ENCODE data around the gene FAM47E. TPM values are rescaled to one million over a fixed set of nuclear protein-coding genes. Genes with fewer than 3 reads are reported as not detected.

Gene FAM47E
- total and polyA plus RNA-seq, 2 of the 8 experiments (the other 6 are each of a cell fraction or from before 2014, with no cell fraction given): 1.3 to 1.4 TPM

GRCh38 chr4:76256032-76256431 lies 4.5 kb downstream of the FAM47E start:
- ChIA-PET CTCF (ENCODE audit: partially characterized antibody) (no interaction called here), POLR2A (ENCODE audit: partially characterized antibody) (no interaction called here)
- H3K9me3 ChIP-seq (ENCODE audit: insufficient read depth in 2 of 2, low read depth in 1 of 2, low read length in 1 of 2): no peaks in the 10 kb centered on the region
- no peaks in the 10 kb centered on the region for H4K20me1 ChIP-seq (replicated peaks in 1 of 2; ENCODE audit: control insufficient read depth in 1 of 2, insufficient read depth in 2 of 2, low read length in 2 of 2)
- no peak overlapping the region for H4K91ac ChIP-seq (replicated peaks; ENCODE audit: insufficient read length, low read length)
- H3K79me1 ChIP-seq (ENCODE audit: low read depth, low read length): no peaks in the 10 kb centered on the region
- no peak overlapping the region for H3K4me3 ChIP-seq (ENCODE audit: extremely low read depth in 1 of 4, insufficient read depth in 2 of 4, low read depth in 3 of 4, low read length in 4 of 4)
- no peak overlapping the region for H3K23ac ChIP-seq (ENCODE audit: insufficient read length)
- no peak overlapping the region for H2BK12ac ChIP-seq (ENCODE audit: low read depth, low read length)
- no peak overlapping the region for H3K18ac ChIP-seq (ENCODE audit: extremely low read depth, low read length)
- H3K23me2 ChIP-seq (ENCODE audit: low read depth, low read length): peaks cover 4% of the 10 kb centered on the region; the same call in 1 of the 2 replicates
- no peak overlapping the region for H4K5ac ChIP-seq (ENCODE audit: insufficient read length, low read depth, low read length)
- H2BK15ac ChIP-seq (ENCODE audit: low read length): no peak overlapping the region
- no peak overlapping the region for H2BK5ac ChIP-seq (ENCODE audit: low read depth, low read length)
- no peaks in the 10 kb centered on the region for H3K36me3 ChIP-seq (ENCODE audit: control insufficient read depth in 2 of 4, insufficient read depth in 4 of 4, low read length in 3 of 4)
- no peak overlapping the region for H3K4ac ChIP-seq (replicated peaks; ENCODE audit: insufficient read length, low read depth, low read length)
- no peak overlapping the region for H2AK5ac ChIP-seq (ENCODE audit: low read depth, low read length)
- no peak overlapping the region for H2BK20ac ChIP-seq (ENCODE audit: low read length)
- no peak overlapping the region for H2BK120ac ChIP-seq (replicated peaks; ENCODE audit: low read depth, low read length)
- no peak overlapping the region for H3K9ac ChIP-seq (replicated peaks in 1 of 4; ENCODE audit: extremely low read depth in 1 of 4, low read depth in 3 of 4, low read length in 3 of 4)
- H3K56ac ChIP-seq (replicated peaks; ENCODE audit: insufficient read length, low read depth, low read length): no peak overlapping the region
- FAIRE-seq (no peak), DNase-seq (ENCODE audit: low read depth in 1 of 2, low spot score in 2 of 2) (no peak)
- H2AFZ ChIP-seq (ENCODE audit: low read length): no peak overlapping the region
- WGBS, 2 experiments (ENCODE audit: extremely low coverage in 1 of 2, insufficient coverage in 1 of 2, insufficient read length in 1 of 2, insufficient replicate concordance in 2 of 2, low coverage in 1 of 2, low lambda C conversion rate in 2 of 2, missing lambda C conversion rate in 1 of 2): 91% methylated on average over 6 of the region's 6 CpGs; no CpG with 5 or more reads in 1 of the 2 experiments
- no peak overlapping the region for H3K27ac ChIP-seq (ENCODE audit: low read depth, low read length)
- H4K8ac ChIP-seq (ENCODE audit: extremely low read depth, insufficient read depth, low read length): no peak overlapping the region; the same call in 1 of the 2 replicates
- no peak overlapping the region for H3K4me2 ChIP-seq (ENCODE audit: insufficient read depth in 1 of 2, low read depth in 2 of 2, low read length in 2 of 2)
- peaks cover 0 to 5% (median 1%) of the 10 kb centered on the region in 4 experiments; a peak in 3 of 7 replicates for H3K27me3 ChIP-seq (replicated peaks in 1 of 4; ENCODE audit: control insufficient read depth in 3 of 4, extremely low read depth in 1 of 4, insufficient read depth in 3 of 4, low read length in 3 of 4)
- no peaks in the 10 kb centered on the region for H3K79me2 ChIP-seq (ENCODE audit: control insufficient read depth in 1 of 2, insufficient read depth in 2 of 2, low read length in 2 of 2)
- no peak overlapping the region for H3K14ac ChIP-seq (ENCODE audit: insufficient read length)
- peaks cover 0 to 3% (median 1%) of the 10 kb centered on the region in 4 experiments; a peak in 6 of 7 replicates for H3K4me1 ChIP-seq (replicated peaks in 1 of 4; ENCODE audit: control insufficient read depth in 3 of 4, insufficient read depth in 4 of 4, low read length in 3 of 4)
- TF ChIP-seq, protein P1, sequence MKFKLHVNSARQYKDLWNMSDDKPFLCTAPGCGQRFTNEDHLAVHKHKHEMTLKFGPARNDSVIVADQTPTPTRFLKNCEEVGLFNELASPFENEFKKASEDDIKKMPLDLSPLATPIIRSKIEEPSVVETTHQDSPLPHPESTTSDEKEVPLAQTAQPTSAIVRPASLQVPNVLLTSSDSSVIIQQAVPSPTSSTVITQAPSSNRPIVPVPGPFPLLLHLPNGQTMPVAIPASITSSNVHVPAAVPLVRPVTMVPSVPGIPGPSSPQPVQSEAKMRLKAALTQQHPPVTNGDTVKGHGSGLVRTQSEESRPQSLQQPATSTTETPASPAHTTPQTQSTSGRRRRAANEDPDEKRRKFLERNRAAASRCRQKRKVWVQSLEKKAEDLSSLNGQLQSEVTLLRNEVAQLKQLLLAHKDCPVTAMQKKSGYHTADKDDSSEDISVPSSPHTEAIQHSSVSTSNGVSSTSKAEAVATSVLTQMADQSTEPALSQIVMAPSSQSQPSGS (IDR thresholded peaks at IDR 0.05; ENCODE audit: low read length): no peak
- no peak for TF ChIP-seq EZH2 (IDR thresholded peaks at IDR 0.05; ENCODE audit: low read depth, low read length, severe bottlenecking)
- TF ChIP-seq FOSL1 (IDR thresholded peaks at IDR 0.05; ENCODE audit: insufficient read depth, low read depth, low read length): no peak
- no peak for TF ChIP-seq ASH2L (IDR thresholded peaks at IDR 0.05; ENCODE audit: low read length)
- no peak for TF ChIP-seq TEAD4 (IDR thresholded peaks at IDR 0.05; ENCODE audit: low read depth, low read length)
- no peak for TF ChIP-seq CTBP2 (IDR thresholded peaks at IDR 0.05; ENCODE audit: borderline replicate concordance, insufficient read depth, insufficient read length, low read length)
- no peak for TF ChIP-seq NRF1 (IDR thresholded peaks at IDR 0.05; ENCODE audit: low read depth, low read length)
- TF ChIP-seq KDM1A (IDR thresholded peaks at IDR 0.05; ENCODE audit: borderline replicate concordance, low read length): no peak
- no peak for TF ChIP-seq RAD21 (IDR thresholded peaks at IDR 0.05 in 1 of 2, conservative IDR thresholded peaks at IDR 0.05 in 1 of 2; ENCODE audit: low read depth in 2 of 2, low read length in 2 of 2)
- TF ChIP-seq, protein P2, sequence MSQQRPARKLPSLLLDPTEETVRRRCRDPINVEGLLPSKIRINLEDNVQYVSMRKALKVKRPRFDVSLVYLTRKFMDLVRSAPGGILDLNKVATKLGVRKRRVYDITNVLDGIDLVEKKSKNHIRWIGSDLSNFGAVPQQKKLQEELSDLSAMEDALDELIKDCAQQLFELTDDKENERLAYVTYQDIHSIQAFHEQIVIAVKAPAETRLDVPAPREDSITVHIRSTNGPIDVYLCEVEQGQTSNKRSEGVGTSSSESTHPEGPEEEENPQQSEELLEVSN (IDR thresholded peaks at IDR 0.05): no peak
- TF ChIP-seq ZNF274 (IDR thresholded peaks at IDR 0.05; ENCODE audit: borderline replicate concordance, extremely low read depth, low read length): no peak

All from H1 (cell line).